ENCODE results near the gene DHX8. TPM values are rescaled to one million over a fixed set of nuclear protein-coding genes. Genes with fewer than 3 reads are reported as not detected.
"Not testable (repeated sequence)": the region's sequence is repeated elsewhere in the genome, so short reads cannot be mapped to it uniquely, and the experiment has no call there.

DHX8 gene
- total and polyA plus RNA-seq, 2 of the 8 experiments (the other 6 are each of a cell fraction or from before 2014, with no cell fraction given) = 30.5 to 59.4 TPM

DNA sequence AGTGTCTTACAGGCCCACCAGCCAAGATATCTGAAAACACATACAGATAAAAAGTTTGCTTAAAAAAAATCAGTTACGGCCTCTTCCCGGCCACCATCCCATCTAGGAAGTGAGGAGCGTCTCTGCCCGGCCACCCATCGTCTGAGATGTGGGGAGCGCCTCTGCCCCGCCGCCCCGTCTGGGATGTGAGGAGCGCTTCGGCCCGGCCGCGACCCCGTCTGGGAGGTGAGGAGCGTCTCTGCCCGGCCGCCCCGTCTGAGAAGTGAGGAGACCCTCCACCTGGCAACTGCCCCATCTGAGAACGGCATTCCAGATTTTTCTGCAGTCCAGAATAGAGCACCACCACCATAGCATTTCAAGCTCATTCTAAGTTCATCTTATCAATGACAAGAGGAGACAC, 33.0 kb upstream of the DHX8 start:
- H3K4me2 ChIP-seq (ENCODE audit: insufficient read depth in 1 of 2, low read depth in 2 of 2, low read length in 2 of 2); H3K79me2 ChIP-seq (ENCODE audit: control insufficient read depth in 1 of 2, insufficient read depth in 2 of 2, low read length in 2 of 2); CTCF ChIA-PET (ENCODE audit: partially characterized antibody); H2BK15ac ChIP-seq (ENCODE audit: low read length); H2BK120ac ChIP-seq (replicated peaks; ENCODE audit: low read depth, low read length); H4K91ac ChIP-seq (replicated peaks; ENCODE audit: insufficient read length, low read length); H3K36me3 ChIP-seq (ENCODE audit: control insufficient read depth in 2 of 4, insufficient read depth in 4 of 4, low read length in 3 of 4); H3K4me3 ChIP-seq (ENCODE audit: extremely low read depth in 1 of 4, insufficient read depth in 2 of 4, low read depth in 3 of 4, low read length in 4 of 4); H3K4me1 ChIP-seq (replicated peaks in 1 of 4; ENCODE audit: control insufficient read depth in 3 of 4, insufficient read depth in 4 of 4, low read length in 3 of 4); H3K9ac ChIP-seq (replicated peaks in 1 of 4; ENCODE audit: extremely low read depth in 1 of 4, low read depth in 3 of 4, low read length in 3 of 4); DNase-seq (ENCODE audit: low read depth in 1 of 2, low spot score in 2 of 2); H3K23ac ChIP-seq (ENCODE audit: insufficient read length); H3K27me3 ChIP-seq (replicated peaks in 1 of 4; ENCODE audit: control insufficient read depth in 3 of 4, extremely low read depth in 1 of 4, insufficient read depth in 3 of 4, low read length in 3 of 4); H2BK12ac ChIP-seq (ENCODE audit: low read depth, low read length); H3K4ac ChIP-seq (replicated peaks; ENCODE audit: insufficient read length, low read depth, low read length); H2AK5ac ChIP-seq (ENCODE audit: low read depth, low read length); FAIRE-seq; H4K20me1 ChIP-seq (replicated peaks in 1 of 2; ENCODE audit: control insufficient read depth in 1 of 2, insufficient read depth in 2 of 2, low read length in 2 of 2); H2BK20ac ChIP-seq (ENCODE audit: low read length); H4K8ac ChIP-seq (ENCODE audit: extremely low read depth, insufficient read depth, low read length); H2BK5ac ChIP-seq (ENCODE audit: low read depth, low read length); H3K14ac ChIP-seq (ENCODE audit: insufficient read length); H3K18ac ChIP-seq (ENCODE audit: extremely low read depth, low read length); H3K79me1 ChIP-seq (ENCODE audit: low read depth, low read length); H3K23me2 ChIP-seq (ENCODE audit: low read depth, low read length); H2AFZ ChIP-seq (ENCODE audit: low read length); H3K56ac ChIP-seq (replicated peaks; ENCODE audit: insufficient read length, low read depth, low read length); H3K27ac ChIP-seq (ENCODE audit: low read depth, low read length); H4K5ac ChIP-seq (ENCODE audit: insufficient read length, low read depth, low read length): not testable (repeated sequence)
- H3K9me3 ChIP-seq (ENCODE audit: insufficient read depth in 2 of 2, low read depth in 1 of 2, low read length in 1 of 2) = peaks cover 0 to 14% of the 10 kb centered on the region in 2 experiments; a peak in 2 of 4 replicates
- 96% methylated on average over 20 of the region's 20 CpGs; no CpG with 5 or more reads in 1 of the 2 experiments for WGBS, 2 experiments (ENCODE audit: extremely low coverage in 1 of 2, insufficient coverage in 1 of 2, insufficient read length in 1 of 2, insufficient replicate concordance in 2 of 2, low coverage in 1 of 2, low lambda C conversion rate in 2 of 2, missing lambda C conversion rate in 1 of 2)
- POLR2A ChIA-PET (ENCODE audit: partially characterized antibody) = interaction anchor here (1.0 kb wide), 1 partner anchor 90 kb away, joined by 3 read pairs; no protein-coding TSS in a partner anchor

GRCh38 chr17:43451741-43452140, 32.0 kb upstream of the DHX8 start:
- H2BK120ac ChIP-seq (replicated peaks; ENCODE audit: low read depth, low read length); H3K9ac ChIP-seq (replicated peaks in 1 of 4; ENCODE audit: extremely low read depth in 1 of 4, low read depth in 3 of 4, low read length in 3 of 4); H3K56ac ChIP-seq (replicated peaks; ENCODE audit: insufficient read length, low read depth, low read length); H4K20me1 ChIP-seq (replicated peaks in 1 of 2; ENCODE audit: control insufficient read depth in 1 of 2, insufficient read depth in 2 of 2, low read length in 2 of 2); H3K4me2 ChIP-seq (ENCODE audit: insufficient read depth in 1 of 2, low read depth in 2 of 2, low read length in 2 of 2); POLR2A ChIA-PET (ENCODE audit: partially characterized antibody); FAIRE-seq; DNase-seq (ENCODE audit: low read depth in 1 of 2, low spot score in 2 of 2); CTCF ChIA-PET (ENCODE audit: partially characterized antibody); H3K4ac ChIP-seq (replicated peaks; ENCODE audit: insufficient read length, low read depth, low read length); H2AFZ ChIP-seq (ENCODE audit: low read length); H3K23ac ChIP-seq (ENCODE audit: insufficient read length); H2BK15ac ChIP-seq (ENCODE audit: low read length); H3K23me2 ChIP-seq (ENCODE audit: low read depth, low read length); H3K79me2 ChIP-seq (ENCODE audit: control insufficient read depth in 1 of 2, insufficient read depth in 2 of 2, low read length in 2 of 2); H3K36me3 ChIP-seq (ENCODE audit: control insufficient read depth in 2 of 4, insufficient read depth in 4 of 4, low read length in 3 of 4); H3K27me3 ChIP-seq (replicated peaks in 1 of 4; ENCODE audit: control insufficient read depth in 3 of 4, extremely low read depth in 1 of 4, insufficient read depth in 3 of 4, low read length in 3 of 4); H2BK20ac ChIP-seq (ENCODE audit: low read length); H3K79me1 ChIP-seq (ENCODE audit: low read depth, low read length); H3K18ac ChIP-seq (ENCODE audit: extremely low read depth, low read length); H3K4me1 ChIP-seq (replicated peaks in 1 of 4; ENCODE audit: control insufficient read depth in 3 of 4, insufficient read depth in 4 of 4, low read length in 3 of 4); H2BK5ac ChIP-seq (ENCODE audit: low read depth, low read length); H2AK5ac ChIP-seq (ENCODE audit: low read depth, low read length); H4K5ac ChIP-seq (ENCODE audit: insufficient read length, low read depth, low read length); H2BK12ac ChIP-seq (ENCODE audit: low read depth, low read length); H4K91ac ChIP-seq (replicated peaks; ENCODE audit: insufficient read length, low read length); H3K14ac ChIP-seq (ENCODE audit: insufficient read length); H3K27ac ChIP-seq (ENCODE audit: low read depth, low read length); H3K4me3 ChIP-seq (ENCODE audit: extremely low read depth in 1 of 4, insufficient read depth in 2 of 4, low read depth in 3 of 4, low read length in 4 of 4); H4K8ac ChIP-seq (ENCODE audit: extremely low read depth, insufficient read depth, low read length): not testable (repeated sequence)
- 98% methylated on average over 11 of the region's 32 CpGs; no CpG with 5 or more reads in 1 of the 2 experiments for WGBS, 2 experiments (ENCODE audit: extremely low coverage in 1 of 2, insufficient coverage in 1 of 2, insufficient read length in 1 of 2, insufficient replicate concordance in 2 of 2, low coverage in 1 of 2, low lambda C conversion rate in 2 of 2, missing lambda C conversion rate in 1 of 2)
- peaks cover 0 to 14% of the 10 kb centered on the region in 2 experiments; a peak in 2 of 4 replicates for H3K9me3 ChIP-seq (ENCODE audit: insufficient read depth in 2 of 2, low read depth in 1 of 2, low read length in 1 of 2)

All from H1 (cell line).